ENCODE measurements around the gene FTH1.

Gene FTH1

GRCh38 chr11:61946894-61947293, 20.5 kb downstream of the FTH1 start:
- TF ChIP-seq, protein P1, sequence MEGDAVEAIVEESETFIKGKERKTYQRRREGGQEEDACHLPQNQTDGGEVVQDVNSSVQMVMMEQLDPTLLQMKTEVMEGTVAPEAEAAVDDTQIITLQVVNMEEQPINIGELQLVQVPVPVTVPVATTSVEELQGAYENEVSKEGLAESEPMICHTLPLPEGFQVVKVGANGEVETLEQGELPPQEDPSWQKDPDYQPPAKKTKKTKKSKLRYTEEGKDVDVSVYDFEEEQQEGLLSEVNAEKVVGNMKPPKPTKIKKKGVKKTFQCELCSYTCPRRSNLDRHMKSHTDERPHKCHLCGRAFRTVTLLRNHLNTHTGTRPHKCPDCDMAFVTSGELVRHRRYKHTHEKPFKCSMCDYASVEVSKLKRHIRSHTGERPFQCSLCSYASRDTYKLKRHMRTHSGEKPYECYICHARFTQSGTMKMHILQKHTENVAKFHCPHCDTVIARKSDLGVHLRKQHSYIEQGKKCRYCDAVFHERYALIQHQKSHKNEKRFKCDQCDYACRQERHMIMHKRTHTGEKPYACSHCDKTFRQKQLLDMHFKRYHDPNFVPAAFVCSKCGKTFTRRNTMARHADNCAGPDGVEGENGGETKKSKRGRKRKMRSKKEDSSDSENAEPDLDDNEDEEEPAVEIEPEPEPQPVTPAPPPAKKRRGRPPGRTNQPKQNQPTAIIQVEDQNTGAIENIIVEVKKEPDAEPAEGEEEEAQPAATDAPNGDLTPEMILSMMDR (IDR thresholded peaks at IDR 0.05; ENCODE audit: low read length, missing control alignments): no peak
- no peak for DNase-seq (ENCODE audit: low read depth)
- H3K4me3 ChIP-seq (replicated peaks; ENCODE audit: low read depth, low read length): no peak overlapping the region

- no peak overlapping the region for H3K4me3 ChIP-seq (replicated peaks; ENCODE audit: low read depth, low read length)
- DNase-seq (ENCODE audit: low read depth): no peak
- TF ChIP-seq, protein P1 (IDR thresholded peaks at IDR 0.05; ENCODE audit: low read length, missing control alignments): no peak
Observed at GRCh38 chr11:61945191-61945590, 22.2 kb downstream of the FTH1 start.

DNA sequence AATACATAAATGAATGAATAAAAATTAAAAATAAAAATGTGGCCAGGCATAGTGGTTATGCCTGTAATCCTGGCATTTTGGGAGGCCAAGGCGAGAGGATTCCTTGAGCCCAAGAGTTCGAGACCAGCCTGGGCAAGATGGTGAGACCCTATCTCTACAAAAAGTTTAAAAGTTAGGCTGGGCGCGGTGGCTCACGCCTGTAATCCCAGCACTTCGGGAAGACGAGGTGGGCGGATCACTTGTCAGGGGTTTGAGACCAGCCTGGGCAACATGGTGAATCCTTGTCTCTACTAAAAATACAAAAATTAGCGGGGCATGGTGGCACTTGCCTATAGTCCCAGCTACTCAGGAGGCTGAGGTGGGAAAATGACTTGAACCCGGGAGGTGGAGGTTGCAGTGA, 27.0 kb downstream of the FTH1 start:
- TF ChIP-seq, protein P1 (IDR thresholded peaks at IDR 0.05; ENCODE audit: low read length, missing control alignments): no peak
- H3K4me3 ChIP-seq (replicated peaks; ENCODE audit: low read depth, low read length): no peak overlapping the region
- DNase-seq (ENCODE audit: low read depth): no peak

GRCh38 chr11:61935861-61936260, 31.6 kb downstream of the FTH1 start:
- no peak for DNase-seq (ENCODE audit: low read depth)
- no peak overlapping the region for H3K4me3 ChIP-seq (replicated peaks; ENCODE audit: low read depth, low read length)
- TF ChIP-seq, protein P1 (IDR thresholded peaks at IDR 0.05; ENCODE audit: low read length, missing control alignments): no peak

DNA sequence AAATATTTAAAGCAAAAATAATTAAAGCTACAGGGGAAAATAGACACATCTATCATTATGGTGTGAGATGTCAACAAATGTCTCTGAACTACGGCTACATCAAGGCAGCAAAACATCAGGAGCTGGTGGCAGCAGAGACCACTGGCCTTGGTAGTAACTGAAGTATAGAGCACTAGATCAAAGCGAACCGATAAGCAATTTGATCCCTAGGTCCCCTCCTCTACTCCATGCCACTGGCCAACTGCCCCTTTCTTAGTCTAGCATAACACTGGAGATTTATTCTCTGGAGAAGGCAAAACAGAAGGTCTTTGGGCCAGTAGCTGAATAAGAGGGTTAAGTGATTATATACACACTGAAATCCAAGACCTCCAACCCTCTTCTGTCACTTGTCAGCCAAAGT, 36.5 kb downstream of the FTH1 start:
- no peak for DNase-seq (ENCODE audit: low read depth)
- TF ChIP-seq, protein P1 (IDR thresholded peaks at IDR 0.05; ENCODE audit: low read length, missing control alignments): no peak
- H3K4me3 ChIP-seq (replicated peaks; ENCODE audit: low read depth, low read length): no peak overlapping the region

DNA sequence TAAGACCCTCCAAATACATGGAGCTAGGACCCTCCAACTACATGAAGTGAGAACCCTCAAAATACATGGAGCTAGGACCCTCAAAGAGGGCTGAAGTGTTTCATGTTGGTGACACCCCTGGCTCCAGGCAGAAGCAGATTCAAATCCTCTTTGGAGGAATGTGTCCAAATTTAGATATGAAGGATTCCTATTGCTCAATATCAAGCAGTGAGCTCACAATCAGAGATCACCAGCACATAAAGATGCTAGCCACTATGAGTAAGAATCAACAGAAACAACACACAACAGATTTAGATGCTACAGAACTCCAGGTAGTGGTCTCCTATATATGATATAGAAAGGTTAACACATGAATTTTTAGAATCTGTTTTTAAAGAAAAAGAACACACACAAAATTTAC, 38.8 kb downstream of the FTH1 start:
- TF ChIP-seq, protein P1 (IDR thresholded peaks at IDR 0.05; ENCODE audit: low read length, missing control alignments): no peak
- no peak overlapping the region for H3K4me3 ChIP-seq (replicated peaks; ENCODE audit: low read depth, low read length)
- DNase-seq (ENCODE audit: low read depth): no peak

DNA sequence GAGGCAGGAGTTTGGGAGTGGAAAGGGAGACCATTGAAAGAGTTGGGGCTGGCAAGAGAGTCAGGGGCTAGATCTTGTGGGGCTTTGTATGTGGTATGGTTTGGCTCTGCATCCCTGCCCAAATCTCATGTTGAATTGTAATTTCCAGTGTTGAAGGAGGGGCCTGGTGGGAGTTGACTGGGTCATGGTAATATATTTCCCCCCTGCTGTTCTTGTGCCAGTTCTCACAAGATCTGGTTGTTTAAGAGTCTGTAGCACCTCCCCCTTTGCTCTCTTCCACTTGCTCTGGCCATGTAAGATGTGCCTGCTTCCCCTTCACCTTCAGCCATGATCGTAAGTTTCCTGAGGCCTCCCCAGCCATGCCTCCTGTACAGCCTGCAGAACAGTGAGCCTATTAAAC, 39.9 kb downstream of the FTH1 start:
- H3K4me3 ChIP-seq (replicated peaks; ENCODE audit: low read depth, low read length): no peak overlapping the region
- no peak for DNase-seq (ENCODE audit: low read depth)
- TF ChIP-seq, protein P1 (IDR thresholded peaks at IDR 0.05; ENCODE audit: low read length, missing control alignments): no peak
